Measurements from ENCODE around the gene LRRC28.

DNA sequence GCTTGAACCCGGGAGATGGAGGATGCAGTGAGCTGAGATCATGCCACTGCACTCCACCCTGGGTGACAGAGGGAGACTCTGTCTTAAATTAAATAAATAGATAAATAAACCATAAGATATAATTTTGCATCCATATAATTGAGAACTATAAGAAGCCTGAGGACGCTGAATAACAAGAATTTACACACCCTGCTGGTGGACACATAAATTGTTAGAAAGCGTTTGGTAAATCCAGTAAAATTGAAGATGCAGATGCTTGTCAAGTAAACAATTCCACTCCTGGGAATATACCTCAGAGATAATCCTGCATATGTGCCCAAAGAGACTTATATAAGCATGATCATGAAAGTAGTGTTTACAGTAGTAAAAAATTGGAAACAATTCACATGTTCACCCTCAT lies 43.6 kb upstream of the LRRC28 start:
- TF ChIP-seq GATA3 (IDR thresholded peaks at IDR 0.05; ENCODE audit: low read depth, low read length) (no peak), GATA2 (IDR thresholded peaks at IDR 0.05; ENCODE audit: low read depth, low read length) (no peak)

Data from SH-SY5Y (cell line).